Measurements from ENCODE around the gene KIF5B.

DNA sequence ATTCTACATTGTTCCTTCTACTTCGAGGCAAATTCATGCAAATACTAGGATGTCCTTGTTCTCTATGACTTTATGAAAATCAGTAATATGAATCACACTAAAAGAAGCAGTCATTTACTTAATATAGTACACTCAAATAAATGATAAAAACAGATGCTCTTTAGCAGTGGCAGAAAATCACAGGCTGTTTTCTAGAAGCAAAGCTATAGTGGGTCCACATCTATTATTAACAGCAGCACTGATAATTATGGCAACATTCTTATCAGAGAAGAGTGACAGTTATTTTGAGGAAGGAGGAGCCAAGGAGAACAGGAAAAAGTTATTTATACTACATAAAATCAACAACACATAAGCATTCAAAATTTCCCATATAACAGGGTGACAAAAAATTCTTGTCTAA is 16.5 kb downstream of the KIF5B start:
- TF ChIP-seq, protein P1, sequence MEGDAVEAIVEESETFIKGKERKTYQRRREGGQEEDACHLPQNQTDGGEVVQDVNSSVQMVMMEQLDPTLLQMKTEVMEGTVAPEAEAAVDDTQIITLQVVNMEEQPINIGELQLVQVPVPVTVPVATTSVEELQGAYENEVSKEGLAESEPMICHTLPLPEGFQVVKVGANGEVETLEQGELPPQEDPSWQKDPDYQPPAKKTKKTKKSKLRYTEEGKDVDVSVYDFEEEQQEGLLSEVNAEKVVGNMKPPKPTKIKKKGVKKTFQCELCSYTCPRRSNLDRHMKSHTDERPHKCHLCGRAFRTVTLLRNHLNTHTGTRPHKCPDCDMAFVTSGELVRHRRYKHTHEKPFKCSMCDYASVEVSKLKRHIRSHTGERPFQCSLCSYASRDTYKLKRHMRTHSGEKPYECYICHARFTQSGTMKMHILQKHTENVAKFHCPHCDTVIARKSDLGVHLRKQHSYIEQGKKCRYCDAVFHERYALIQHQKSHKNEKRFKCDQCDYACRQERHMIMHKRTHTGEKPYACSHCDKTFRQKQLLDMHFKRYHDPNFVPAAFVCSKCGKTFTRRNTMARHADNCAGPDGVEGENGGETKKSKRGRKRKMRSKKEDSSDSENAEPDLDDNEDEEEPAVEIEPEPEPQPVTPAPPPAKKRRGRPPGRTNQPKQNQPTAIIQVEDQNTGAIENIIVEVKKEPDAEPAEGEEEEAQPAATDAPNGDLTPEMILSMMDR (conservative IDR thresholded peaks at IDR 0.05; ENCODE audit: low read length), result no peak
- TF ChIP-seq EZH2phosphoT487 (IDR thresholded peaks at IDR 0.05; ENCODE audit: borderline replicate concordance), result no peak
